Measurements from ENCODE around the gene INMT.
"Not testable (repeated sequence)": the region's sequence is repeated elsewhere in the genome, so short reads cannot be mapped to it uniquely, and the experiment has no call there.

INMT gene

DNA sequence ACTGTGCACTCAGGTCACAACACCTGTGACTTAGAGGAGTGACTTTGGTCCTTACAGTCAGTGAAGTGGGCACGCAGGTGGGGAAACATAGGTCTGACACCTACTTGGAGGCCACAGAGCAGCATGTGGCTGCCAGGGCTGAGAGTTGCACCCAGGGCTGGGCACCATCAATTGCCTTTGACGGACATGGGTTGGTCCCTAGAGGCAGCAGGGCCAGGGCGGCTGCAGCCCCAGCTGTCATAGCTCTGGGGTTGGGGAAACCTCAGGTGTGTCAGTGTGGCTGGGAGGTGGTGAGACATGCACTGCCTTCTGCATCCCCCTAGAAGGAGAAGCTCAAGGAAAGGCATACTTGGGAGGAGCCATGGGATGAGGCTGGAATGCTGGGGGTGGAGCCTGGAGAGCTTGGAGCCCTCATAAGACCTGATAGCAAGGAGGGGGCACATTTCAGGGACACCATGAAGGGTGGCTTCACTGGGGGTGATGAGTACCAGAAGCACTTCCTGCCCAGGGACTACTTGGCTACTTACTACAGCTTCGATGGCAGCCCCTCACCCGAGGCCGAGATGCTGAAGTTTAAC is at the start of gene INMT:
TSS of gene INMT (plus strand) at position 440 of the 578 bp plus-strand sequence. CDS start at position 456, 16 bp downstream.
- DNase-seq (ENCODE audit: low spot score): no peak

DNA sequence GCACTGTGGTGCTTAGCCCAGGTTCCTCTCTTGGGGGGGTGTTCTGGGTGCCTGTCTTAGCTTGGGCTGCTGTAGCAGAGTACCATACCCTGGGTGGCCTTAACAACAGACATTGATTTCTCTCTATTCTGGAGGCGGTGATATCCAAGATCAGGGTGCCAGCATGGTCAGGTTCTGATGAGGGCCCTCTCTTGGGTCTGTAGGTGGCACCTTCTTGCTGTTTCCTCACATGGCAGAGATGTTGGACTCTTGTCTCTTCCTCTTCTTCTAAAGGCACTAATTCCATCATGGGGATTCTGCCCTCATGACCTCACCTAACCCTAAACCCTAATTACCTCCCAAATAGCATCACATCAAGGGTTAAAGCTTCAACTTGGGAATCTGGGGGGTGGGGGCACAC is 49.7 kb upstream of the INMT start:
- DNase-seq (ENCODE audit: low spot score): no peak

DNA sequence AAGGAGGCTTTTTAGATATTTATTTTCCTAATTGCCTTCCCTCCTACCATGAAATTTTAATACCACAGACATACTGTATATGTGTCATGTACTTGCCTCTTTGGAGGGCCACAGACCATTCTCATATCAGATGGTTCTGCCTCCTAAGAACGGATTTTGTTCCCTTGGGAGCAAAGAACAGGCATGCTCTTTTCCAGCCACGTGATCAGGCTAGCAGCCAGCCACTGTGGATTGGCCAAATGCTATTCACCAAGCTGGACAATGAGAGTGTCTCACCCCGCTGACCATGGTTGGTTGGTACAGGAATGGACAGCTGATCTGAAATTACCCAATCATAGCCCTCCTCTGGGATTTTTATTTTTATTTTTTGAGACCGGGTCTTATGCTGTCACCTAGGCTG is 48.2 kb upstream of the INMT start:
- DNase-seq (ENCODE audit: low spot score): no peak

DNA sequence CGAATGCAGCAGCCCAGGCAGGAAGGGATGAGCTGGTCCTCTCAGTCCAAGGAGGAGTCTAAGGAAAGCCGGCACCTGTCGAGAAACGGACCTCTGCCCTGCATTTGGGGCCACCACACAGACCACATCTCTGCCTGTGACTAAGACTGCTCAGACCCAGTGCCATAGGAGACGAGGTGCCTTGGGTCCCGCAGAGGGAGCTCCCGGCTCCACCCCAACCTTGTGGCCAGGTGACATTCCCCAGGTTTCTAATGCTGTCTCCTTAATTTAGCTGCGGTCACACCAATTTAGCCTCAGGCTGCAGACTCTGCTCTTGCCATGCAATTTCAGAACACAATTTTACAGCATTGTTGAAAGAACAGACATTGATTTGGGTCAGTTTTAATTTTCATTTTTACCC is 46.9 kb upstream of the INMT start:
- no peak for DNase-seq (ENCODE audit: low spot score)

DNA sequence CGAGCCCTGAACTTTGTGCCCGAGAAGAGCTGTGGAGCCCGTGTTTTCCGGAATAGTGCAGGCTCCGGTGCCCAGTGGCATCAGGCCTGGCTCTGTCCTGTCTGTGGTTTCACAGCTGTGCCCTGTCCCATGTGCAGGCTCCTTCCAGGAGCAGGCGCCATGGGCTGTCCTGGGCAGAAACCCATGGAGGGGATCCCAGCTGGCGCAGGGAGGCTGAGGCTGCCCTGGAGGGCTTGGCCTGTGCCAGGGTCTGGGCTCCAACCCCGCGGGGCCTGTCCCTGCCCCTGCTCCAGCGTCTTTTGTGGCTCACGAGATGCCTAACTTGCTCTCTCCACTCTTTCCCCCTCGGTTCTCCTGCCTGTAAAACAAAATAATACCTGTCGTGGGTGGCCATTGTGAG is 46.3 kb upstream of the INMT start:
- DNase-seq (ENCODE audit: low spot score): no peak

DNA sequence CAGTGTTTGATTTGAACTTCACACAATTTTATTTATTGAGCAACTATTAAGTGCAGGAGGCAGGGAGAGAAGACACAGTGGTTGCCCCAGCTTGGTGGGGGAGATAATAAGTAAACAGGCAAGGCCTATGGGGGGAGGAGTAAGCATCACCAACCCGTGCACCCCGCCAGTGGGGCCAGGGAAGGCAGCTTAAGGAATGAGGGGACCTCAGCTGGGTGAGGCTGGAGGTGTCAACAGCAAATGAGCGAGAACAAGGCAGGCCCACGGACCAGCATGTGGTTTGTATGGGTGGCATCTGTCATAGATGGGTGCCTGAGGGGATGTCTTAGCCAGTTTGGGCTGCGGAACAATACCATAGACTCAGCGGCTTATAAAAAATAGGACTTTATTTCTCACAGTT is 45.6 kb upstream of the INMT start:
- no peak for DNase-seq (ENCODE audit: low spot score)

DNA sequence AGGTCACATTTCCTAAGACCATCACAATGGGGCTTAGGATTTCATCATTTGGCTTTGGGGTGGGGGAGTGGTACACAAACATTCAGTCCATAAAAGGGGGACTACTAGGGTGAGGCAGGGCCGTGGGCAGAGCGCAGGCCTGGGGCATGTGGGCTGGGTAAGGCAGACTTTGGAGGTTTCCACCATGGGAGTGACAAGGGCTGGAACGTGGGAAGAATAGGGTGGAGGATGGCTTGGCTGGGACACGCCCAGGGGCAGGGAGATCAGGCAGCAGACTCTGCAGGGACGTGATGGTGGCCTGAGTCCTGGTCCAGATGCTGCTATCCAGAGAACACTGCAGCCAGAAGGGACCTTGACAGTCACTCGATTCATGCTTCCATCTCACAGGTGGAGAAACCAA is 45.0 kb upstream of the INMT start:
- DNase-seq (ENCODE audit: low spot score): no peak

DNA sequence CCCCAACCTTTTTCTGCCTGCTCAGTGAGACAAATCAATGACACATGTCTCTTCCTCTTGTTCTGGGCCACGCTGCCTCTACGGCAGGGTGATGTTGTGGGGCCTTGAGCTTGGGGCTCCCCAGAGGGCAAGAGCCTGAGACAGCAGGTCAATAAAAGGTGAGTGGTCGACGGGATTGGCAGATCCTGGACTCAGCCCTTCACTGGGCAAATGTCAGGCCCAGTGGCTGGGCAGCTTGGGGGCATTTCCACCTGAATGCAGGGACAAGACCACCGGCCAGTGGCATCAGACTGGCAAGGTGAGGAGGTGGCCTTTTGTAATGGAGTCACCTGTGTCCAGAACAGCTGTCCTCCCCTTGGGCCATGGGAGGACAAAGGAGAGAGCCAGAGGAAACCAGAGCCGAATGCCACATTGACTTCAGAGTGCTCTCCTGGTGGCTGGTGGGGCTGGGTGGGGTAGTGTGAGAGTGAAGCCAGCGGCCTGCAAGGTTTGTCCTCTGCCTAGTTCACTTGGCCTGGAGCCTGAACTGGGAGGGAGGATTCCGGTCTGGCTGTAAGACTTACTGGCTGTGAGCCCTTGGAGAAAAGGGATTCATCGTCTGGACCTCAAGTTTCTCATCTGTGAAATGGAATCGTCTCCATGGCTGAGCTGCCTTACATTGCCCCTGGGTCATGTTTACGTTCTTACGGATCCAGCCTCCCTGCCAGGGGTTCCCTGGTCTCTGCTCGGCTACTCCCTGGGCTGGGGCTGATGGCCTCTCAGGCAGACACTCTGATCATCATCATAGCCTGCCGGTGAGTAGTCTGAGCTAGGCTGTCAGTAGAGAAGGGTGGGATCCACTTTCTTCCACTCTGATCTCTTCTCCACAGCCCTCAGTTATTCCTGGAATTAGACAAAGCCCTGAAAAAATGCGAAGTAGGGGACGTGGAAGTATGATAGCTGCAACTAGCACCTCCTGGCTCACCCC is 44.3 kb upstream of the INMT start:
- no peak for DNase-seq (ENCODE audit: low spot score)

DNA sequence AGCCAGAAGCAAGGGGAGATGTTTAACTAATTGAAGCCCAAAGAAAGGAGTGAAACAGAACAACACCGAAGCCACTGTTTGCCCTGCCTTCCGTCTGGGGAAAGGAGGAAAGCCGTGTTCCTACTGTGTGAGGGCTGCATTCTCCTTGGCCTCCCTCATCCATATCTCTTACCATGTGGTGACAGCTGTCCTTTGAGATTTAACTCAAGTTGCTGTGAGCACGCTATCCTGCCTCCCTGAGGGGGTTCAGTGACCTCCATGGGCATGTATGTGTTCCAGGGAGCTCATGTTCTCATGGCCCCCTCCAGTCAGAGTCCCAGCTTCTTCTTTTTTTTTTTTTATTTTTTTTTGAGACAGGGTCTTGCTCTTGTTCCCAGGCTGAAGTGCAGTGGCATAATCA is 43.5 kb upstream of the INMT start:
- no peak for DNase-seq (ENCODE audit: low spot score)

DNA sequence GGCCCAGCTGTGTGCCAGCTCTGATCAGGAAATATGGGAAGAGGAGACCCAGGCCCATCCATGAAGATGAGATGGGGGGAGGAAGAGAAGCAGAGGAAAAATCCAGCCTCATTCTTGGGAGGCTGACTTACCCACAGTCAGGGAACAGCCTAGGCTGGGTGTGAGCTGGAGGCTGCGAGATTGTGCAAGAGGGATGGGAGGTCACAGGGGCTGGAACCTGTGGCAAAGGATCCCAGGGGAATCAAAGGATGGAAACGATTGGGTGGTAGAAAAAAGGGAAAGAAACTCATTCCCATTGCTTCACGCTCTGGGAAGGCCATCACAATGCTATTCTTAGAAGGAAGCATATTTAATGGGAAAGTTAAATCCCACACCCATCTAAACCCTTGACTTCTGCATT is 43.0 kb upstream of the INMT start:
- DNase-seq (ENCODE audit: low spot score): no peak

DNA sequence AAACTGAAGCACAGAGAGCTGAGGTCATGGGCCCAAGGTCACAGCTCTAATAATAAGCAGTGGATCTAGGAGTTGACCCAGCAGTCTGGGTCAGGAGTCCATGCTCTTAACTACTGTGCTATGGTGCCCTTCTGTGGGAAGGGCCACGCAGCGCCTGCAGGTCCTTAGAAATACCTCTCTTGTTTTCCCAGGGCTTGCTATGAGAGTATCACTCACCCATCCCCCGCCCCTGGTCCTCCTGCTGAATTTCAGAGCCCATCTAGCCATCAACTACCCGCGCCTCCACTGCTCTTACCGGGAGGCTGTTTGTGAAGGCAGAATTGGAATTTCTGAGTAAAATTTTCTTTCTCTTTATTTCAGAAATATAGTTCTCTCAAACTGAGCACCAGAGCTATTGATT is 42.4 kb upstream of the INMT start:
- DNase-seq (ENCODE audit: low spot score): no peak

DNA sequence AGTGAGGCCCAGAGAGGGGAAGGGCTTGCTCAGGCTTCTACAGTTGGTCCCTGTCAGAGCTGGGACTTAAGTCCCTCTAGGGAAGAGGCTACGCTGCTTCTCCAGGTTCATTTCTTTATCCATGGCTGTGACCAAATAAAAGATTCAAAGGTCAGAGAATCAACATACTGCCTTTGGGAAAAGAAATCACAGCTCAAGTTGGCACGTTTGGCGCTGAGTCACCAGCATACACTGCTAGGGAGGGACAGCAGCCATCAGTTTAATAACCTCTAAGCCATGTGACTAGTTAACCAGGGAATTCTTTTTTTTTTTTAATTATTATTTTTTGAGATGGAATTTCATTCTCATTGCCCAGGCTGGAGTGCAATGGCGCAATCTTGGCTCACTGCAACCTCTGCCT is 41.3 kb upstream of the INMT start:
- DNase-seq (ENCODE audit: low spot score): no peak

DNA sequence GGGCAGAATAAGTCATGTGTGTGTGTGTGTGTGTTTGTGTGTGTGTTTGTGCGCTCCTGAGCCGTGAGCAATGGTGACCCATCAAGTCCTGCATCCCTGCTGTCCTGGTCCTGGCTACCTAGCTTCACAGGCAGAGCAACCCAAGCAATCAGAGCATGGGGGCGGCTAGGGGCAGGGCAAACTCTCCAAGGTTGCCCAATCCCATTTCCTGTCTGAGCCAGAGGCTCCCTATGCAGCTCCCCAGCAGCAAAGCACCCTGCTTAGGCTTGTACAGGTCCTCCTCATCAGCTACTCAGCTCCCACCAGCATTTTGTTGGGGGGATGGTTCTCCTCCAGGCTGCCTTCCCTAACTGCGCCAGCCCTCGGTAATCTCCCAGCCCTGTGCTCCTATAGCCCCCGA is 38.5 kb upstream of the INMT start:
- no peak for DNase-seq (ENCODE audit: low spot score)

DNA sequence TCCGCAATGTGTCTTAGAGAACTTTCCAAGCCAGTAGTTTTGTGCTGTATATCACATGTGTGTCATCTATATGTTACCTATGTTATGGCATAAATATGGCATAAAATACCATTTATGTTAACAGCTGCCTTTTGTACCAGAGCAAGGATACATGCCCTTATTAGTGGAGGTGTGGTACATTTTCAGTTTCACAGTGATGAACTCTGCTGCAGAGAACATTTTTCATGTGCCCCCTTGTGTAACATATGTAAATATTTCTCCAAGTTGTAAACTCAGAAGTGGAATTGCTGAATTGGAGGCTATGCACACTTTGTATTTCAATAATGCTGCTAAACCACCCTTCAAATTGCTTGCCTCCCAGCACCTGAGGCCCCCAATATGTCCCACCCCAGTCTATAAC is 37.8 kb upstream of the INMT start:
- no peak for DNase-seq (ENCODE audit: low spot score)

DNA sequence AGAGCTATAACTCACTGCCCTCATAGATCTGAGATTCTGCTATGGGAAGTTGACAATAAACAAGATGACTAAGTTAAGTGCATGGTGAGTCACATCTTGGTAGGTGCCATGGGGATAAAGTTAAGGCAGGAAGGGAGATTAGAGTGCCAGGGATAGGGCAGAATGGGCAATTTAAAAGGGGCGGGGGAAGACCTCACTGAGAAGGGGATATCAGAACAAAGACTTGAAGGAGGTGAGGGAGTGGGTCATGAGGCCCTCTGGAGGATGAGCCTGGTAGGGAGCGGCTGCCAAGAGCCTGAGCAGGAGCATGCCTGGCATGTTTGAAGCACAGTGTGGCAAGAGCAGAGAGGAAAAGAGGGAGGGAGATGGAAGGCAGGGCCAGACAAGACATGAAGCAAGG is 34.8 kb upstream of the INMT start:
- peak; percentile 2 for DNase-seq (ENCODE audit: low spot score)

DNA sequence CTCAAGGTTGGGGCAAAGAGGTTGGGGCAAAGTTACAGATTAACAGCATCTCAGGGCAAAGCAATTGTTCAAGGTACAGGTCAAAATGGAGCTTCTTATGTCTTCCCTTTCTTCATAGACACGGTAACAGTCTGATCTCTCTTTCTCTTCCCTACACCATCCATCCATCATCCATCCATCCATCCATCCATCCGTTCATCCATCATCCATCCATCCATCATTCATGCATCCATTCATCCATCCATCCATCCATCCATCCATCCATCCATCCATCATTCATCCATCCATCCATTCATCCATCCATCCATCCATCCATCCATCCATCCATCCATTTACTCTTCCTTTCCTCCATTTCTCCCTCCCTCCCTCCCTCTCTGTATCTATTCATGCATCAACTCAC is 32.5 kb upstream of the INMT start:
- not testable (repeated sequence) for DNase-seq (ENCODE audit: low spot score)

DNA sequence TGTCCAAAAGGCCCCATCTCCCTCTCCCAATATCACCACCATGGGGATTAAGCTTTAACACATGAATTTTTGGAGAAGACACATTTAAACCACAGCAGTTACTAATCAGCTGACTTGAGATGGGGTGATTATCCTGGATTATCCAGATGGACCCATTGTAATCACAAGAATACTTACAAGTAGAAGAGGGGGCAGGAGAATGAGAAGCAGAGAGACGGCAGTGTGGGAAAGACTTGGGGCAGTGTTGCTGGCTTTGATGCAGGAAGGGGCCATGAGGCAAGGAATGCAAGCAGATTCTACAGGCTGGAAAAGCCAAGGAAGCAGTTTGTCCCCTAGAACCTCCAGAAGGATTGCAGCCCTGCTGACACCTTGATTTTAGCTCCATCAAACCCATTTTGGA is 30.7 kb upstream of the INMT start:
- no peak for DNase-seq (ENCODE audit: low spot score)

DNA sequence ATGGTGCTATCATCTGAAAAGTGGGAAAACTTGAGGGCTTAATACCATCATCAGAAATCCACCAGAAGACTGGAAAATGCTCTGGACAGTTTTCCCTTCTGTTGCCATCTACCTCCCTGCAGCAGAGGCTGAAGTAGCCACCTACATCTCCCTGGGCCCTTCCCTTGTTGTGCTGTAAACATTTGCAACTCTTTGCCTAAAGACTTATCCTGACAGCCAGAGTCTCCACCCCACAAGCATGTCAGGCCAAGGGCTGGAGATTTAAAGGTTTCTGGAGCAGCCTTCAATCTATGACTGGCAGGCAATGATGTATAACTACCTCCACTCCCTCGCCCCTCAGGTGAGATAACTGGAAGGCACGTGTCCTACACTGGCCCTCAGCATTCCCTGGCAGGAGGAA is 29.7 kb upstream of the INMT start:
- DNase-seq (ENCODE audit: low spot score): no peak

DNA sequence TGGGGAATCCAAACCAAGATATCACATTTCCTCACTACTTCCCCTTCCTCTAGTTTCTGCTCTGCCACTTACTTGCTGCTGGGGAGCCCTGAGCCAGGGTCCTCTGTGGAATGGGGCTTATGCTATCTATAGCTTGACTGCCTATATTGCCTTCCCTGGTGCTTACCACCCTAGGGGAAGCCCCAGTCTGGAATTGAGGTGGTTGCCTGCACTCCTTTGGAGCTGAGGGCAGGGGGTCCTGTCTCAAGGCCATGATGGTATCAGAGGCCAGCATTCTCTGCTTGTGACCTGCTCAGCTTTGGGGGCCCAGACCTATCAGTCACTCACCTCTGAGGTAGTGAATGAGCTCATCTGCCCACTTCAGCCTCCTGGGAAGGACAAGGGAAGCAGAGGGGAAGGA is 29.3 kb upstream of the INMT start:
- DNase-seq (ENCODE audit: low spot score): no peak

DNA sequence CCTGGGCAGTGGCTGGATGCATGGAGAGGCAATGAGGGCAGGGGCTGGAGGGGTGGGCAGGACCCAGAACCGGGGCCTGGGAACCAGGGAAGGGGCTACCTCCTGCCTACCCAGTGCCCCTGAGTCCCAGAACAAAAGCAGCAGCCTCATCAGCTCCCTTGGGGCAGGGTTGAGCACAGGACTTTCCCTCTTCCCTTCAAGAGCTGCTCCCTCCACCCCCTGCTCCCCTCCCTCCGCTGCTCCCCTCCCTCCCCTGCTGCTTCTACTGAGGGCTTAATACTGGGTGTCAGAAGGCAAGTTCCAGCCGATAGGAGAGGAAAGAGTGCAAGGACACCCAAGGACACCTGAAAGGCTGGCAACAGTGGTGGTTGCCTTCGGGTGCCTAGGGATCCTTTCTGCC is 28.2 kb upstream of the INMT start:
- DNase-seq (ENCODE audit: low spot score): no peak

DNA sequence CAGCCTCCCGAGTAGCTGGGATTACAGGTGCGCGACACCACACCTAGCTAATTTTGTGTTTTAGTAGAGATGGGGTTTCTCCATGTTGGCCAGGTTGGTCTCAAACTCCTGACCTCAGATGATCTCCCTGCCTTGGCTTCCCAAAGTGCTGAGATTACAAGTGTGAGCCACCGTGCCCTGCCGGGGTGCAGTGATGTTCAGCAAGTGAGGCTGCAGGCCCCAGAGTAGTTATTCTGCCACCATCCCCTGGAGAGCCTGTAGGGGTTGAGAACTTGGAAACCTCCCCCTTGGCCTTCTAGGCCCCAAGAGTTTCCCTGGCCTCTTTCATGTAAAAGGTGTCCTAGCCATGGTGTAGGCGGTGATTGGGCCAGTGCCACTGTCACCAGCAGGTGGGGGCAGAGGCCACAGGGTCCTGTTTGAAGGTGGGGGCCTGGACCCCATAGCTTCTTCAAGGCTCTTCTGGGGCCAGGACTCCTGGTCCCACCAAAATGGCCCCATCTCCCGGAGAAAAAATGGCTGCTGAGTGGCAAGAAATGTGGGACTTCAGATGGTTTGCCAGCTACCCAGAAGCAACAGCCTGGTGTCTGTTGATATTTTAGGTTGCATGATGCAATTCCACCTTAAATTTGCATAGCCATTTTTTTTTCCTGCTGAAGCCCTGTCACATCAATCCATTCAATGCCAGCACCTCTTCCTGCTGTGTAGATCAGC is 25.5 kb upstream of the INMT start:
- no peak for DNase-seq (ENCODE audit: low spot score)

DNA sequence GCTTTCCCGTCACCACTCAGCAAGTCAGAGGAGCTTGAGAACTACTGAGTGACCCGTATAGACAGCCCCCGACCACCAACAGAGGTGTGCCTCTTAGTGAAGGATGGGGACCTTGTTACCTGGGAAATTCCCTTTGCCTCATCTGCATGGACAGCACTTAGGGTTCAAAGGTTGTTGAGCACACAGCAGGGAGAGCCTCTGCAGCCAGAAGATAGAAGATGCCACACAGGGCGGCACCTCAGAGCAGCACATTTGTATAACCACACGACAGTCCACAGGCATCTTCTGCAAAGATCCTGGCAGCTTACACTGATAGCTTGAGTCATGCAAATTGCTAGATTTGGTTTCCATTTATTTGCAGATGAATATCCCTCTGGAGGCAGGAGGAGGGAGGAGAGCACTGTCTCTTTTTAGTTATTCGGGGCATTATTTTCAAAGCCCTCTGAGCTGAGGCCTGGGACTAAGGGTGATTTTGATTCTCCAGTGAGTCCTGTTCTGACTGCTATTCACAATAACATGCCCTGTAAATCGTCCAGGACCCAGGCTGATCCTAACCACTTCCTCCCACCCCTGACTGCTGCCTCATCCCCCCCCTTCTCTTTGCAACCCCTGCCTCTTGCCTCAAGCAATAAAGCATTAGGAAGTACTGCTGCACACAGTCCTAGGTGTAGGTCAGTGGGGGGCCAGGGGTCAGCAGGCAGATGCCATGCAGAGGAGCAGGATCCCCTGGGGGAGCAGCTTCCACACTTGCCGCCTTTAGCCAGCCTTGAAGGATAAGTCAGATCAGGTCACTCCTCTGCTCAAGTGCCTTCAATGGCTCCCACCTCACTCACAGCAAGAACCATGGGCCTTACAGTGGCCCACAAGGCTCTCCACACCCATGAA is 24.6 kb upstream of the INMT start:
- no peak for DNase-seq (ENCODE audit: low spot score)

Measured in kidney capillary endothelial cell (primary cell).